SK-MEL-5 (cell line): ENCODE measurements around the gene PRR32. TPM values are rescaled to one million over a fixed set of nuclear protein-coding genes. Genes with fewer than 3 reads are reported as not detected.
"Not testable (repeated sequence)": the region's sequence is repeated elsewhere in the genome, so short reads cannot be mapped to it uniquely, and the experiment has no call there.

Experiments
- DNase-seq: peaks from one replicate; pipeline ENCODE4 v3.0.0-alpha.2; 2016; ENCODE audit warnings: low read depth, low spot score
- in situ Hi-C: cut with HindIII; loops from 2 replicates; pipeline ENCODE4 v1.10.0; 2016; ENCODE audit warnings: low sequenced_read_pairs, high pct_unique_total_duplicates, low pct_unique_long_range_greater_than_20kb
- polyA plus RNA-seq, 2 experiments: library from polyadenylated mRNA; depleted of rRNA; stranded (reverse); fragments of >200 nt; gene quantifications; 2 replicates each; pipeline ENCODE4 v1.2.3, GENCODE V29; 2015
- total RNA-seq: library from RNA; depleted of rRNA; stranded (reverse); fragments of >200 nt; shearing (Covaris generic); gene quantifications from 2 replicates; pipeline ENCODE4 v1.2.3, GENCODE V29; 2014; rRNA removed

PRR32 gene, protein sequence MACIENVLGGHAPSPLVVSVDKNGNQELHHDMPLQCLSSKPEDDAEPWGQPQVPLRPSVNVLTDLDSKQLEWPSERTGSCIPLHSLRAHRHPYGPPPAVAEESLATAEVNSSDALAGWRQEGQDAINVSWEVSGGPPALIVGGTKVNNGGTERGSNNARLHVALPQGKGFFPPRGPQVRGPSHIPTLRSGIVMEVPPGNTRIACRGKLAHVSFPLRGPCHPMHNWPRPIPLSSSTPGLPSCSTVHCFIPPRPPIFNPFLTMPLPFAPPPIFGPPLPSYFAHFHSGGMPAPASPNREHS
- not detected in 2 replicates for total RNA-seq
- not detected in 2 replicates for polyA plus RNA-seq (2015; cell fraction: cytosol; rRNA removed)
- not detected in 2 replicates for polyA plus RNA-seq (2015; cell fraction: nucleus; rRNA removed)

DNA sequence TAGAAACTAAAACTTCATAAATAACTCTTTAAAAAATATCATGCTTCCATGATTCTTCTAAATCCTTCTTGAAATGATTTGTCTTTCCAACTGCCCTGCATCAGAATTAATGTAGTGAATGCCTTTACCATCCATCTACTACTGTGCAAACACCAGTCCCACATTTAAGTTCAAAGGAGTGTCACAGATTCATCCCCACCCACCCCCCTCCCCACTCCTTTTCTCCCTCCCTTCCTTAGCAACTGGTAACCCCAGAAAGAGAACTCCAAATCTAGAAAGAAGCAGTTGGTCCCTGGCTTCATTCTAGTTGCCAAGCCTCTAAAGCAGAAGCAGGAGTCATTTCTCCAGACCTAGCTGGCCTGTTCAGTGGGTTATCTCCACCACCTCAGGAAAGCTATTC lies at the start of gene PRR32:
PRR32 (plus strand) TSS at position 301 of the 400 bp plus-strand sequence. CDS start 115 bp downstream, outside the sequence.
- in situ Hi-C loops = no loop called here
- no peak for DNase-seq

DNA sequence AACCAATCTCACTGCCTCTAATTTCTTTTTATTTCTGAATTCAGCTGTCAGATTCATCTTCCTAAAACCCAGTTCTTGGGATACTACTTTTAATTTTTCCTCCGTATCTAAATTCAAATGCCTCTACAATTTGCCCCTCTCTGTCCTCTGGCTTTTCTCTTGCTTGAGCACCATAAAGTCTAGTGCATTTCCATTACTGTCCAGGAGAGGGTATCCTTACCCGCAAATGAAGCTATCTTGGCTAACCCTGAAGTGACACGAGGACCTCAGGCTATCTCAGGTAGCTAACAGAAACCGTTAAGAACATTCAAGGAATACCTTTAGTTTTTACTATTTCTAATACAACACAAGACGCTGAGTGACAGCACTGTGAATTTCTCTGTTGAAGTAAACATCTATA lies 49.4 kb upstream of the PRR32 start:
- DNase-seq = peak; percentile 53
- in situ Hi-C loops = no loop called here

DNA sequence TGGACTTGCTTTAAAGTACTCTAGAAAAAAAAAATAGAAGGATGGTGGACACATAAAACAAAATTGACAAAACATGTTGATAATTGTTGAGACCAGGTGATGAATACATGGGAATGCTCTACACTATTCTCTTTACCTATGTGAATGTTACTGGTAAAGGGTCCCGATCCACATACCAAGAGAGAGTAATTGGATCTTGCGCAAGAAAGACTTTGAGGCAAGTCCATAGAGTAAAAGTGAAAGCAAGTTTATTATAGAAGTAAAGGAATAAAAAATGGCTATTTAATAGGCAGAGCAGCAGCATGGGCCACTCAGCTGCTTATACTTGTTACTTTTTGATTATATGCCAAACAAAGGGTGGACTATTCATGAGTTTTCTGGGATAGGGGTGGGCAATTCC lies 34.0 kb upstream of the PRR32 start:
- DNase-seq = no peak
- in situ Hi-C loops = no loop called here

DNA sequence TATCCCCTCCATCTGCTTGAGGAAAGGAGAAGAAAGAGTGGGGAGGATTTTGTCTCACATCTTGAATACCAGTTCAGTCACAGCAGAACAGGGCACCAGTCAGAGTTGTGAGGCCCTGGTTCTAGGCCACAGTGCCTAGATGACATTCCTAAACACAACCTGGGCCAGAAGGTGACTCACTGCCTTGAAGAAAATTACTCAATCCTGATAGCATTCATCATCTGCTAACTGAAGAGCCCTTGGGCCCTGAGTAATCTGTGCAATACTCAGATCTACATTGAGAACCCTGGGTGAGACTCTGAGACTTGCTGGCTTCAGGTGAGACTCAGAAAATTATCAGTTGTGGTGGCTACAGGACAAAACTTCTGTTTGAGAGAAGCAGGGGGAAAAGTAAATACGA lies 20.5 kb upstream of the PRR32 start:
- in situ Hi-C loops = no loop called here

DNA sequence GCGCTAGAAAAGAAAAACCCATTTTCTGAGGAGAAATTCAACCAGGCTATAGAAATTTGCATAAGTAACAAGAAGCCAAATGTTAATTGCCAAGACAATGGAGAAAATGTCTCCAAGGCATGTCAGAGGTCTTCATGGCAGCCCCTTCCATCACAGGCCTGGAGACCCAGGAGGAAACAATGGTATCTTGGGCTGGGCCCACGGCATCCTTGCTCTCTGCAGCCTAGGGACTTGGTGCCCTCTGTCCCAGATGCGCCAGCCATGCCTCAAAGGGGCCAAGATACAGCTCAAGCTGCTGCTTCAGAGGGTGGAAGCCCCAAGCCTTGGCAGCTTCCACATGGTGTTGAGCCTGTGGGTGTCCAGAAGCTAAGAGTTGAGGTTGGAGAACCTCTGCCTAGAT lies 12.7 kb upstream of the PRR32 start:
- DNase-seq, in situ Hi-C loops: not testable (repeated sequence)

More for the DNA sequence above, 20.5 kb upstream of the PRR32 start:
- no peak for DNase-seq

DNA sequence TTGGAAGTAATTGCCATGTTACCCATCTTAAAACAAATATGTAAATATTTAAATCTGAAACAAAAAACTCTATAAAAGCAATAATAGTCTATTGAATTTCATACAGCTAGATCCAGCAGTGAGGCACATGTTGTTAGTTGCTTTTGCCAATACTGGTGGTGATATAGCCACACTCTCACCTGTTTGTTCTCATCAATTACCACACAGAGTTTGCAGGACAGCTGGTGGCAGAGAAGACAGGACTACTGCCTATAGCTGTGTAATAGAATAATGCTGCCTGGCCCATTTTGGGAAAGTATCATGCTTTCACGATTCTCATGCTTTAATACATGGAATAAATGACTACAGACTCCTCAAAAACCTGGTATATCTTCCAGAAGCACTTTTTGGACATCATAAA lies 3.7 kb upstream of the PRR32 start:
- in situ Hi-C loops = no loop called here
- DNase-seq = no peak

DNA sequence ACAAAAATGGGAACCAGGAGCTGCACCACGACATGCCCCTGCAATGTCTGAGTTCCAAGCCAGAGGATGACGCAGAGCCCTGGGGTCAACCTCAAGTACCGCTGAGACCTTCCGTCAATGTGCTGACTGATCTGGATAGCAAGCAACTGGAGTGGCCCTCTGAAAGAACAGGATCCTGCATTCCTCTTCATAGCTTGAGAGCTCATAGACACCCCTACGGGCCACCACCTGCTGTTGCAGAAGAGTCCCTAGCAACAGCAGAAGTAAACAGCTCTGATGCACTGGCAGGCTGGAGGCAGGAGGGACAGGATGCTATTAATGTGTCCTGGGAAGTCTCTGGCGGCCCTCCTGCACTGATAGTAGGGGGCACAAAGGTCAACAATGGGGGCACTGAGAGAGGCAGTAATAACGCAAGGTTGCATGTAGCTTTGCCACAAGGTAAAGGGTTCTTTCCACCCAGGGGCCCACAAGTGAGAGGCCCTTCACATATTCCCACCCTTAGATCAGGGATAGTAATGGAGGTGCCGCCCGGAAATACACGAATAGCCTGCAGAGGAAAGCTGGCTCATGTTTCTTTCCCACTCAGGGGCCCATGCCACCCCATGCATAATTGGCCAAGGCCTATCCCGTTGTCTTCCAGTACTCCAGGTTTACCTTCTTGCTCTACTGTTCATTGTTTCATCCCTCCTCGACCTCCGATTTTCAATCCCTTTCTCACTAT lies 1.3 kb downstream of the PRR32 start:
- no peak for DNase-seq
- in situ Hi-C loops = no loop called here

DNA sequence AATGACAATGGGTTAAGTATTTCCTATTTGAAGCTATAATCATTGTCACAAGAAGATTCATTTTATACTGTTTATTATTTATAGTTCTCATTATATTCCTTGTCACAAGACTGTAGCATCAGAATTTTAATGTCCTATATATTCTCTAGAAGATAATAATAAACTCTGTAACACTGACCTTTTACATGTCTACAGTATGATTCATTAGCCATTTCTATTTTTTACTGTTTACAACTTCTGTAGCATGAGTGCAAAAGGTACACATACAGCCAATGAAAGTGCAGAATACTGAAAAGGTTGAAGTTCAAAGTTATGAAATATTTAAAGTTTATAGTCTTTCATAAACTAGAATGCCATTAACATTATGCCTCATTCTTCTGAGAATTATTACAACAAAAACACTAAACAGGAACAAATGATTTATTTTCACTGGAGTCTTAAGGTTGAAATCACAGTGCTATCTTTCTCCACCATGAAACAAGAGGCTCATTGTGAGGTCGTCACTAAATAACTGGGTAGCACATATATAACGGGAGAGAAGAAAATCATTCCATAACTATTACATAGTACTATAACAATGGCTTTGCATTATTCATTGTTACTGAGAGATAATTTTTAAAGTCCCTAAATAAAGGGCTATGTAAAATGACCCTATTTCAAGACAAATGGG lies 4.9 kb downstream of the PRR32 start:
- in situ Hi-C loops = no loop called here
- DNase-seq = peak; percentile 68

DNA sequence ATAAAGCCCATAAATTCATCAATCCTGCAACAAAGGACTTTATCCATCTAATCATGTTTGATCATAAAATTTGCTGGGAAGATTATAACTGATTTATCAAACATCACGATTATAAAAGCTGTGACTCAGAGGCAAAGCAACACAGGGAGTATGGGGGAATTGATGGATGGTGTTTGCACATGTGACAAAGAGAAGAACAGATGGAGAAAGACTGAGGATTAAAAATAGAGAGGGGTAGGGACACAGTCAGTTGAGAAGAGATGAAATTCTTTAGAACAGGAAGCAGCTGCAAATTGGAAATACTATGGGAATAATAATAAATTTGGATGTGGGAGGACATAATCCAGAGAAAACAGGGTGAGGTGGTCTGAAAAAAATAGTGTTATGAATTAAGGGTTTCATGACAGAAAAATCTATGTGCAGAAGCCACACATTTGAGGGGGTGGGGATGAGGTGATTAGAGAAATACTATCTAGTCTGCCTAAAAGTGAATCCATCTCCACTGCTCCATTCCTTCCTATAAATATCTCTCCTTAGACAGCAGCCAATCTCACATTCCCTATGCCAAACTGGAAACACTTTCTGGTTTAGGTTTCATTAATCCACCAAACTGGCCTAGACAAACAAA lies 6.2 kb downstream of the PRR32 start:
- no peak for DNase-seq
- in situ Hi-C loops = no loop called here

DNA sequence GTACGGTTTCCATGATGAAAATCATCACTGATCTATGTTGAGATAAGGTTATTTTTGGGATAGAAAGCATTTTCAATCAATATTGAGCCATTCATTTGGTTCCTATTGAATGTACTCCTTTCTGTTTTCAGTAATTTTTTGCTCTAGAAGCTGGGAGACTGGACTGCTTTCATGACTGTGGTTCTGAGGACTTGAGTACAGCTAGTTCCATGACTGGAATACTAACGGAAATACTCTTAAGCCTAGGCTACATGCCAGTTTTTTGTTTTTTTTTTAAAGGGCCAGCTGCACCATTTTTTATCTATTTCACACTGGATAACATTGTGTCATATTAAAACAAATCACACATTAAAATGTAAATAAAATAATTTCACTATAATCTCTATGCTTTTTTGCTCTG lies 16.7 kb downstream of the PRR32 start:
- no peak for DNase-seq
- in situ Hi-C loops = no loop called here

DNA sequence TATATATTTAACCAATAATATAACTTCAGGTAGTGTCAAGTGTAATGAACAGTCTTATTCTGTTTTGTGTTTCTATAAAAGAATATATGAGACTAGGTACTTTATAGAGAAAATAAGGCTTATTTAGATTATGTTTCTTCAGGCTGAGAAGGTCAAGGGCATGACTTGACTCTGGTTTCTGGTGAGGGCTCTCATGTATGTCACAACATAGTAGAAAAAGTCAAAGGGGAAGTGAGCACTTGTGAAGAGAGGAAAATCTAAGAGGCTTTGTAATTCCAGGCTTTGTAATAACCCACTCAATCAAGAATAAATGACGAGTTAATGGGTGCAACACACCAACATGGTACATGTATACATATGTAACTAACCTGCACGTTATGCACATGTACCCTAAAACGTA lies 27.6 kb downstream of the PRR32 start:
- in situ Hi-C loops = no loop called here
- no peak for DNase-seq

DNA sequence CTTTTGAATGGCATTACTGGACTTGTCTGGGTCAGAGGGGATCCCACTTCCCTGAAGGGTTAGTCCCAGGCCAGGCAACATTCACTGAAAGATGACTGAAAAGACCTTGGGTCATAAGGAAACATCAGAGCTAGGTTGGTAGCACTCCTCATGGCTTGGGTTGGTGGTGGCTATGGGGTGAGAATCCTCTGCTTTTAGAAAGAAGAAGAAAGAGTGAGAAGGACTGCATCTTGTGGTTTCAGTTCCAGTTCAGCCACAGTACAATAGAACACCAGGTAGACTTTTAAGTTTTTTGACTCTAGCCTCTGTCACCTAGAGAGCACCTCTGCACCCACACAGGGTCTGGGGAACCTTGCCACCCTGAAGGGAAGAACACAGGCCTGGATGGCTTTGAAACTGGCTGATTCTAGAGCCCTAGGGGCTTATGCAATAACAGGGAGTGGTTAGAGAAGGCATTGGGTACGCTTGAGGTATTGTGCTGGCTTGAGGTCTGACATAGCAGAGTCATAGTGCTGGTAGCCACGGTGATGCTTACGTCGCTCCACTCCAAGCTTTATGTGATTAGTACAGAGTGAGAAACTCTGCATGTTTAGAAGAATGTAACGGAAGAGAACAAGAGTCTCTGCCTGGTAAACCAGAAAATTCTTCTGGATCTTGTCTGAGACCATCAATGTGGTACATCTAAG lies 36.5 kb downstream of the PRR32 start:
- in situ Hi-C loops = no loop called here
- no peak for DNase-seq
